Ureter (tissue), 1 donor: ENCODE results near the gene ARHGAP21. TPM values are rescaled to one million over a fixed set of nuclear protein-coding genes. Genes with fewer than 3 reads are reported as not detected.

Experiments used
- DNase-seq: peaks from one replicate; pipeline ENCODE4 v3.0.0-alpha.2; 2020; ENCODE audit warnings: low spot score
- total RNA-seq: library from RNA; stranded (reverse); gene quantifications from one replicate; pipeline ENCODE4 v1.2.4, GENCODE V29; 2023
- donor health status: DM: yes; HTN: yes; CAD: no.

Gene ARHGAP21
- total RNA-seq, 1 donor from 2014 or later, result 90.7 TPM

GRCh38 chr10:24542314-24543270, 181.1 kb downstream of the ARHGAP21 start:
- DNase-seq, result no peak

- no peak for DNase-seq
Measured at GRCh38 chr10:24541239-24541753, 182.4 kb downstream of the ARHGAP21 start.

DNA sequence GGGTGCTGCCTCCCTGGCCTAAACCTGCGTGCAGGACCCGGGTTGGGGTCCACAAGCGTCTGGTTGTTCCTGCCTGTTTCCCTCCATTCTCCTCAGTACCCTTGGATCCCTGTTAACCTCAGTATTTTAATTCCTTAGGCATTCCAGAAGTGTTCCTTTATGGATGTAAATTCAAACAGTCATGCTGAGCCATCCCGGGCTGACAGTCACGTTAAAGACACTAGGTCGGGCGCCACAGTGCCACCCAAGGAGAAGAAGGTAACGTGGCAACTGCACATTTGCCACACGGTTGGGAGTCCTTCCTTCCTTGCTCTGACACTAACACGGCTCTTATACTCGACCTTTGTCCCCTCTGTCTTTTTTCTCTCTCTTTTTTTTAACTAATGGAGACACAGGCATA, 187.1 kb downstream of the ARHGAP21 start:
- no peak for DNase-seq

- DNase-seq, result no peak
Measured at GRCh38 chr10:24533981-24534380, 189.7 kb downstream of the ARHGAP21 start.

Other genes starting within 250 kb of the ARHGAP21 start
- 8.5 TPM for gene PRTFDC1, start 228.7 kb upstream of the ARHGAP21 start, total RNA-seq